ENCODE data around the gene TEX29.

TEX29 gene

DNA sequence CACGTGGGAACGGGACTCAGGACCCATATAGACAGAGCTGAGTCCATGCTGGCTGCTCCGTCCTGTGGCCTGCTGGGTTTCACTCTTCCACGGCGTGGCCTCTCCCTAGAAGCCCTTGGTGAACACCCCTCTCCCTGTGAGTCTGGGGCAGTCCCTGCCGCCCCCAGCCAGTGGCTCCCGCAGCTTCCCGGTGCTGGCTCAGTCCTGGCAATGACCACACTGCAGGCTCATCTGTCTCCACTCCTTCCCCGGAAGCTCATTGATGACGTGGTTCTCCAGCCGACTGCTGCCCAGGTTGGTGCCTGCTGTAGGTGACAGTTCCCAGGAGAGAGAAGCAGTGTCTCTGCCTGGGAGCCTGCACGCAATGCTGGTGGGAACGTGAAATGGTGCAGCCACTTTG lies 2.1 kb upstream of the TEX29 start:
- Histone ChIP-seq H3K4me3 (ENCODE audit: low read length) (no peak overlapping the region), H2AFZ (ENCODE audit: low read length) (no peak overlapping the region), H3K79me2 (ENCODE audit: low read length) (no peaks in the 10 kb centered on the region), H3K36me3 (replicated peaks; ENCODE audit: insufficient read depth, low read length) (no peaks in the 10 kb centered on the region), H3K9me2 (replicated peaks; ENCODE audit: insufficient read depth, low read length) (no peaks in the 10 kb centered on the region), H3K4me1 (ENCODE audit: low read length) (no peaks in the 10 kb centered on the region), H4K20me1 (ENCODE audit: insufficient read depth, low read length) (no peaks in the 10 kb centered on the region), H3K9ac (ENCODE audit: low read length) (no peak overlapping the region), H3K27ac (ENCODE audit: low read length) (no peak overlapping the region), H3K27me3 (replicated peaks; ENCODE audit: insufficient read depth, low read length) (no peaks in the 10 kb centered on the region), H3K4me2 (ENCODE audit: low read depth, low read length) (no peak overlapping the region), H3K9me3 (replicated peaks; ENCODE audit: insufficient read depth, low read length) (no peaks in the 10 kb centered on the region), H3F3A (ENCODE audit: insufficient read depth, low read length) (no peaks in the 10 kb centered on the region)
- no peak for DNase-seq
- no peak for TF ChIP-seq EZH2phosphoT487 (IDR thresholded peaks at IDR 0.05; ENCODE audit: low read length)
- TF ChIP-seq EZH2 (optimal IDR thresholded peaks at IDR 0.05; ENCODE audit: low read depth, low read length) = no peak

DNA sequence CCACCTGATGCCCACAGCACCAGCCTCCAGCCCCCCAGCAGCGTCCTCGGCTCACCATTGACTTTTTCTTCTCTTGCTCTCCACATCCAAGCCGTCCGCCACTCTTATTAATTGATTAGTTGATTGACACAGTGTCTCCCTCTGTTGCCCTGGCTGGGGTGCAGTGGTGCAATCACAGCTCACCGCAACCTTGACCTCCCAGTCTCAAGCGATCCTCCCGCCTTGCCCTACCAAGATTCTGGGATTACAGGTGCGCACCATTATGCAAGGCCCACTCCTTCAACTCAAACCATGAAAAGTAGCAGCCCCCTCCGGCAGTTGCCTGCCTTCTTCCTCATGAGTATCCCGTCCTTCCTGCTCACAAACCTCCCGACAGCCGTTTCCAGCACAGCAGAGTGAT lies 921 bp upstream of the TEX29 start:
- H3K4me2 ChIP-seq (ENCODE audit: low read depth, low read length) = no peak overlapping the region
- H3K4me3 ChIP-seq (ENCODE audit: low read length) = no peak overlapping the region
- H3K27me3 ChIP-seq (replicated peaks; ENCODE audit: insufficient read depth, low read length) = no peaks in the 10 kb centered on the region
- H4K20me1 ChIP-seq (ENCODE audit: insufficient read depth, low read length) = no peaks in the 10 kb centered on the region
- H3K9ac ChIP-seq (ENCODE audit: low read length) = no peak overlapping the region
- TF ChIP-seq EZH2phosphoT487 (IDR thresholded peaks at IDR 0.05; ENCODE audit: low read length) (no peak), EZH2 (optimal IDR thresholded peaks at IDR 0.05; ENCODE audit: low read depth, low read length) (no peak)
- TF ChIP-seq, protein P1, sequence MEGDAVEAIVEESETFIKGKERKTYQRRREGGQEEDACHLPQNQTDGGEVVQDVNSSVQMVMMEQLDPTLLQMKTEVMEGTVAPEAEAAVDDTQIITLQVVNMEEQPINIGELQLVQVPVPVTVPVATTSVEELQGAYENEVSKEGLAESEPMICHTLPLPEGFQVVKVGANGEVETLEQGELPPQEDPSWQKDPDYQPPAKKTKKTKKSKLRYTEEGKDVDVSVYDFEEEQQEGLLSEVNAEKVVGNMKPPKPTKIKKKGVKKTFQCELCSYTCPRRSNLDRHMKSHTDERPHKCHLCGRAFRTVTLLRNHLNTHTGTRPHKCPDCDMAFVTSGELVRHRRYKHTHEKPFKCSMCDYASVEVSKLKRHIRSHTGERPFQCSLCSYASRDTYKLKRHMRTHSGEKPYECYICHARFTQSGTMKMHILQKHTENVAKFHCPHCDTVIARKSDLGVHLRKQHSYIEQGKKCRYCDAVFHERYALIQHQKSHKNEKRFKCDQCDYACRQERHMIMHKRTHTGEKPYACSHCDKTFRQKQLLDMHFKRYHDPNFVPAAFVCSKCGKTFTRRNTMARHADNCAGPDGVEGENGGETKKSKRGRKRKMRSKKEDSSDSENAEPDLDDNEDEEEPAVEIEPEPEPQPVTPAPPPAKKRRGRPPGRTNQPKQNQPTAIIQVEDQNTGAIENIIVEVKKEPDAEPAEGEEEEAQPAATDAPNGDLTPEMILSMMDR (IDR thresholded peaks at IDR 0.05; ENCODE audit: low read length) = no peak
- H2AFZ ChIP-seq (ENCODE audit: low read length) = no peak overlapping the region
- no peaks in the 10 kb centered on the region for H3F3A ChIP-seq (ENCODE audit: insufficient read depth, low read length)
- no peaks in the 10 kb centered on the region for H3K9me2 ChIP-seq (replicated peaks; ENCODE audit: insufficient read depth, low read length)
- H3K79me2 ChIP-seq (ENCODE audit: low read length) = no peaks in the 10 kb centered on the region
- H3K9me3 ChIP-seq (replicated peaks; ENCODE audit: insufficient read depth, low read length) = no peaks in the 10 kb centered on the region
- DNase-seq = no peak
- no peaks in the 10 kb centered on the region for H3K4me1 ChIP-seq (ENCODE audit: low read length)
- no peaks in the 10 kb centered on the region for H3K36me3 ChIP-seq (replicated peaks; ENCODE audit: insufficient read depth, low read length)
- H3K27ac ChIP-seq (ENCODE audit: low read length) = no peak overlapping the region

DNA sequence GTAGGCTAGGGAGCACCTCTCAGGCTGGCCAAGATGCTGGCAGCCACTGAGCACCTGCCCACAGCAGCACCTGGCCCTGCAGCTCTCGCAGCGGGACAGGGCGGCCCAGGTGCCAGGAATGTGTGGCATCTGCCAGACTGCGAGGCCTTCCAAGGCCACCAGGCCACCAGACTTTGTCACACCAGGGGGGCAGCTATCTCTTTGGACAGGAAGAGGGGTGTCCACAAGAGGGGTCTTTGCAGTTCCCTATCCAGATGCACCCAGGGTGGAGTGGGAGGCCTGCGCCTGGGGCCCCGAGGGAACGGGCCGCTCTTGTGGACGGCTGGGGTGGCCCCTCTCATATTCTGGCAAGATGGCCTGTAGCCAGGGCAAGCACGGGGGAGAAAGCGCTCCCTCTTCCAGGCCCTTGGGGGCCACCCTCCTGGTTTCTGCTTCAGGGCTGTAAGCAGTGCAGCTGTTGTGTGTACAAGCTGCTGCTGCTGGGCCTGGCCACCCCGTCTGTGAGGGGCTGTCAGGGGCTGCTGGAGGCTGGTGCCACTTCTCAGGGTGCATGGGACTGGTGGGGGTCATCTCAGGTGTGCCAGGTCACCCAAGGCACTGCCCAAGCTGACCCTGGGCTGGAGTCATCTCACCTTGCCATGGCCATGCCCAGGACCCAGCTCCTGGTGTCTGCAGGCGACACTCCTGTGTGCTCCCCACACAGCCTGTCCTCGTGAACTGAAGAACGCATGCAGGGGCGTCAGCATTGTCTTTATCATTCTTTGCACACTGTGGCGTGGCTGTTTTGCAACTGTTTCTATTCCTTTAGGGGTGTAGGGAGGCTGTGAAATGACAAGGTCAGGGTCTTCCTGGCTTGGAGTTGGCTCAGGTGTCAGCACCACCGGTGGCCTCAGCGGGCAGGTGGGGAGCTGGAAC lies 1.8 kb downstream of the TEX29 start:
- no peak overlapping the region for H3K4me3 ChIP-seq (ENCODE audit: low read length)
- DNase-seq = no peak
- H3K4me1 ChIP-seq (ENCODE audit: low read length) = no peaks in the 10 kb centered on the region
- no peak overlapping the region for H2AFZ ChIP-seq (ENCODE audit: low read length)
- no peaks in the 10 kb centered on the region for H3K79me2 ChIP-seq (ENCODE audit: low read length)
- no peaks in the 10 kb centered on the region for H3F3A ChIP-seq (ENCODE audit: insufficient read depth, low read length)
- H3K9me2 ChIP-seq (replicated peaks; ENCODE audit: insufficient read depth, low read length) = no peaks in the 10 kb centered on the region
- H3K4me2 ChIP-seq (ENCODE audit: low read depth, low read length) = no peak overlapping the region
- no peaks in the 10 kb centered on the region for H3K9me3 ChIP-seq (replicated peaks; ENCODE audit: insufficient read depth, low read length)
- no peaks in the 10 kb centered on the region for H3K36me3 ChIP-seq (replicated peaks; ENCODE audit: insufficient read depth, low read length)
- H3K9ac ChIP-seq (ENCODE audit: low read length) = no peak overlapping the region
- TF ChIP-seq EZH2phosphoT487 (IDR thresholded peaks at IDR 0.05; ENCODE audit: low read length) = no peak
- TF ChIP-seq, protein P1 (IDR thresholded peaks at IDR 0.05; ENCODE audit: low read length) = no peak
- no peak for TF ChIP-seq EZH2 (optimal IDR thresholded peaks at IDR 0.05; ENCODE audit: low read depth, low read length)
- H4K20me1 ChIP-seq (ENCODE audit: insufficient read depth, low read length) = no peaks in the 10 kb centered on the region
- no peak overlapping the region for H3K27ac ChIP-seq (ENCODE audit: low read length)
- no peaks in the 10 kb centered on the region for H3K27me3 ChIP-seq (replicated peaks; ENCODE audit: insufficient read depth, low read length)

DNA sequence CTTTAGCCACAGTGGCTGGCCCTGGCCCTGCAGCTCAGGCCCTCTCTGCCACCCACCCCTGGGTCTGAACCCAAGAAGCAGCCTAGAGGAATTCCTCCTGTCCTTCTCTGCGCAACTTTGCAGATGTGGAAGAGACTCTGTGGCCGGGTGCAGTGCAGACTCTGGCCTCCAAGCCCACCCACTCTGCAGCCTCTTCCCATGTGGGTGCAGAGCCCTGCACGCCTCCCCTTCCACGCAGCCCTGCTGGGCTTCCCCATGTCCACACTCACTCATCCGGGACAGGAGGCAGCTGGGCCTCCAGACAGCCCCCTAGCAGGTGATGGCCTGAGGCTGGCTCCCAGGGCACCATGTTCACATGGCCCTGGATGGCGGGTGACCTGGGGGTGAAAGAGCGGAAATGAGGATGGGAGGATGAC lies 2.5 kb downstream of the TEX29 start:
- no peak overlapping the region for H2AFZ ChIP-seq (ENCODE audit: low read length)
- no peaks in the 10 kb centered on the region for H3F3A ChIP-seq (ENCODE audit: insufficient read depth, low read length)
- no peaks in the 10 kb centered on the region for H4K20me1 ChIP-seq (ENCODE audit: insufficient read depth, low read length)
- DNase-seq = no peak
- TF ChIP-seq EZH2phosphoT487 (IDR thresholded peaks at IDR 0.05; ENCODE audit: low read length) = no peak
- TF ChIP-seq, protein P1 (IDR thresholded peaks at IDR 0.05; ENCODE audit: low read length) = no peak
- TF ChIP-seq EZH2 (optimal IDR thresholded peaks at IDR 0.05; ENCODE audit: low read depth, low read length) = no peak
- H3K27me3 ChIP-seq (replicated peaks; ENCODE audit: insufficient read depth, low read length) = no peaks in the 10 kb centered on the region
- H3K9me3 ChIP-seq (replicated peaks; ENCODE audit: insufficient read depth, low read length) = no peaks in the 10 kb centered on the region
- H3K9ac ChIP-seq (ENCODE audit: low read length) = no peak overlapping the region
- H3K4me1 ChIP-seq (ENCODE audit: low read length) = no peaks in the 10 kb centered on the region
- no peak overlapping the region for H3K4me2 ChIP-seq (ENCODE audit: low read depth, low read length)
- no peaks in the 10 kb centered on the region for H3K79me2 ChIP-seq (ENCODE audit: low read length)
- H3K9me2 ChIP-seq (replicated peaks; ENCODE audit: insufficient read depth, low read length) = no peaks in the 10 kb centered on the region
- H3K27ac ChIP-seq (ENCODE audit: low read length) = no peak overlapping the region
- no peaks in the 10 kb centered on the region for H3K36me3 ChIP-seq (replicated peaks; ENCODE audit: insufficient read depth, low read length)
- no peak overlapping the region for H3K4me3 ChIP-seq (ENCODE audit: low read length)

Data from MM.1S (cell line).